ENCODE data around the gene C1QTNF4. TPM values are rescaled to one million over a fixed set of nuclear protein-coding genes. Genes with fewer than 3 reads are reported as not detected.

C1QTNF4 gene
- total and polyA plus RNA-seq, 2 of the 13 experiments (the other 11 are each of a cell fraction or from before 2014, with no cell fraction given): not detected

DNA sequence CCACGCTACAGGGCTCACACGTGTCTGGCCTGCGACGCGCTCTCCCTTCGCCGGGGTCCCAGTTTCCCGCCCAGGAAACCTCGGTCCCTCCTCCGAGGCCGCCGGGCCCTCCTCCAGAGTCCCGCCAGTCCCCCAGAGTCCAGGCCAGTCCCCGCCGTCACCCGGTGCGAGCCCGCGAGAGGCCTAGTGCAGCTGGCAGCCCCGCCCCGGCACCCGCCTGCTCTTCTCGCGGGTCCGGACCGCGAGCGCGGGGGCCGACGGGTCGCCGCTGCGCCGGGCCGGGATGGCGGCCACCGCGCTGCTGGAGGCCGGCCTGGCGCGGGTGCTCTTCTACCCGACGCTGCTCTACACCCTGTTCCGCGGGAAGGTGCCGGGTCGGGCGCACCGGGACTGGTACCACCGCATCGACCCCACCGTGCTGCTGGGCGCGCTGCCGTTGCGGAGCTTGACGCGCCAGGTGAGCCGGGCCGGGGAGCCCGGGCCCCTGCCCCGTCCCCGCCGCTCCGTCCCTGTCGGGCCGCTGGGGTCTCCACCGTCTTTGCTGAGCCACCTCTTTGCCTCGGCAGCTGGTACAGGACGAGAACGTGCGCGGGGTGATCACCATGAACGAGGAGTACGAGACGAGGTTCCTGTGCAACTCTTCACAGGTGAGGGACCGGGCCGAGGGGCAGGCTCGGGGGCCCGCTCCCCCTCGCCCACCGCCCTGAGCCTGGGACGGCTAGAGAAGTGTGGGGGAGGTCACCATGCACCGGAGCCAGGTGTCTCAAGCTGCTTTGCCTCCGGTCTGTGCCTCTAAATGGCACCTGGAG lies 28.7 kb downstream of the C1QTNF4 start, which contains the start of gene PTPMT1 (continued):
- no peak for TF ChIP-seq ZNF224 (CRISPR knock-in tag; IDR thresholded peaks at IDR 0.05)
- TF ChIP-seq, protein P1, sequence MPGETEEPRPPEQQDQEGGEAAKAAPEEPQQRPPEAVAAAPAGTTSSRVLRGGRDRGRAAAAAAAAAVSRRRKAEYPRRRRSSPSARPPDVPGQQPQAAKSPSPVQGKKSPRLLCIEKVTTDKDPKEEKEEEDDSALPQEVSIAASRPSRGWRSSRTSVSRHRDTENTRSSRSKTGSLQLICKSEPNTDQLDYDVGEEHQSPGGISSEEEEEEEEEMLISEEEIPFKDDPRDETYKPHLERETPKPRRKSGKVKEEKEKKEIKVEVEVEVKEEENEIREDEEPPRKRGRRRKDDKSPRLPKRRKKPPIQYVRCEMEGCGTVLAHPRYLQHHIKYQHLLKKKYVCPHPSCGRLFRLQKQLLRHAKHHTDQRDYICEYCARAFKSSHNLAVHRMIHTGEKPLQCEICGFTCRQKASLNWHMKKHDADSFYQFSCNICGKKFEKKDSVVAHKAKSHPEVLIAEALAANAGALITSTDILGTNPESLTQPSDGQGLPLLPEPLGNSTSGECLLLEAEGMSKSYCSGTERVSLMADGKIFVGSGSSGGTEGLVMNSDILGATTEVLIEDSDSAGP (CRISPR knock-in tag; IDR thresholded peaks at IDR 0.05; ENCODE audit: borderline replicate concordance): peak; percentile 62; the same call in 1 of the 2 replicates
- TF ChIP-seq KAT2B (IDR thresholded peaks at IDR 0.05; ENCODE audit: borderline replicate concordance, low read depth, low read length): no peak
- TF ChIP-seq PCBP2 (optimal IDR thresholded peaks at IDR 0.05; ENCODE audit: low read depth, low read length, poor library complexity, severe bottlenecking): no peak
- TF ChIP-seq ZNF672 (CRISPR knock-in tag; IDR thresholded peaks at IDR 0.05): no peak
- no peak for TF ChIP-seq ZNF7 (CRISPR knock-in tag; IDR thresholded peaks at IDR 0.05)
- TF ChIP-seq ZNF724P (CRISPR knock-in tag; IDR thresholded peaks at IDR 0.05; ENCODE audit: borderline replicate concordance): 0 out of 2 replicates have a peak, but pooled peaks have one; percentile 18
- no peak for TF ChIP-seq ZNF710 (CRISPR knock-in tag; IDR thresholded peaks at IDR 0.05; ENCODE audit: borderline replicate concordance)
- TF ChIP-seq, protein P2, sequence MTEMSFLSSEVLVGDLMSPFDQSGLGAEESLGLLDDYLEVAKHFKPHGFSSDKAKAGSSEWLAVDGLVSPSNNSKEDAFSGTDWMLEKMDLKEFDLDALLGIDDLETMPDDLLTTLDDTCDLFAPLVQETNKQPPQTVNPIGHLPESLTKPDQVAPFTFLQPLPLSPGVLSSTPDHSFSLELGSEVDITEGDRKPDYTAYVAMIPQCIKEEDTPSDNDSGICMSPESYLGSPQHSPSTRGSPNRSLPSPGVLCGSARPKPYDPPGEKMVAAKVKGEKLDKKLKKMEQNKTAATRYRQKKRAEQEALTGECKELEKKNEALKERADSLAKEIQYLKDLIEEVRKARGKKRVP (CRISPR knock-in tag; IDR thresholded peaks at IDR 0.05): no peak
- no peak; the same call in 1 of the 2 replicates for TF ChIP-seq ZNF709 (CRISPR knock-in tag; IDR thresholded peaks at IDR 0.05)
- peak; percentile 43; the same call in 1 of the 2 replicates for TF ChIP-seq ATF7-NPFF (CRISPR knock-in tag; IDR thresholded peaks at IDR 0.05; ENCODE audit: low read depth)
- TF ChIP-seq HNRNPH1 (optimal IDR thresholded peaks at IDR 0.05; ENCODE audit: low read depth, low read length): no peak
- no peak for TF ChIP-seq ZFP36L2 (CRISPR knock-in tag; IDR thresholded peaks at IDR 0.05)
- TF ChIP-seq SMARCE1 (IDR thresholded peaks at IDR 0.05; ENCODE audit: borderline replicate concordance): no peak
- TF ChIP-seq, protein P3, sequence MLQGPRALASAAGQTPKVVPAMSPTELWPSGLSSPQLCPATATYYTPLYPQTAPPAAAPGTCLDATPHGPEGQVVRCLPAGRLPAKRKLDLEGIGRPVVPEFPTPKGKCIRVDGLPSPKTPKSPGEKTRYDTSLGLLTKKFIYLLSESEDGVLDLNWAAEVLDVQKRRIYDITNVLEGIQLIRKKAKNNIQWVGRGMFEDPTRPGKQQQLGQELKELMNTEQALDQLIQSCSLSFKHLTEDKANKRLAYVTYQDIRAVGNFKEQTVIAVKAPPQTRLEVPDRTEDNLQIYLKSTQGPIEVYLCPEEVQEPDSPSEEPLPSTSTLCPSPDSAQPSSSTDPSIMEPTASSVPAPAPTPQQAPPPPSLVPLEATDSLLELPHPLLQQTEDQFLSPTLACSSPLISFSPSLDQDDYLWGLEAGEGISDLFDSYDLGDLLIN (CRISPR knock-in tag; IDR thresholded peaks at IDR 0.05; ENCODE audit: borderline replicate concordance): peak; percentile 39; the same call in 1 of the 2 replicates
- no peak for TF ChIP-seq ZNF362 (CRISPR knock-in tag; IDR thresholded peaks at IDR 0.05; ENCODE audit: borderline replicate concordance)
- TF ChIP-seq, protein P4, sequence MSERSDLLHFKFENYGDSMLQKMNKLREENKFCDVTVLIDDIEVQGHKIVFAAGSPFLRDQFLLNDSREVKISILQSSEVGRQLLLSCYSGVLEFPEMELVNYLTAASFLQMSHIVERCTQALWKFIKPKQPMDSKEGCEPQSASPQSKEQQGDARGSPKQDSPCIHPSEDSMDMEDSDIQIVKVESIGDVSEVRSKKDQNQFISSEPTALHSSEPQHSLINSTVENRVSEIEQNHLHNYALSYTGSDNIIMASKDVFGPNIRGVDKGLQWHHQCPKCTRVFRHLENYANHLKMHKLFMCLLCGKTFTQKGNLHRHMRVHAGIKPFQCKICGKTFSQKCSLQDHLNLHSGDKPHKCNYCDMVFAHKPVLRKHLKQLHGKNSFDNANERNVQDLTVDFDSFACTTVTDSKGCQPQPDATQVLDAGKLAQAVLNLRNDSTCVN (CRISPR knock-in tag; IDR thresholded peaks at IDR 0.05; ENCODE audit: borderline replicate concordance): no peak
